Activated T-helper 1 cell treated with anti-CD3 and anti-CD28 coated beads, Interleukin-12 subunit alpha, Interleukin-12 subunit beta, Interleukin-2, Interleukin-4 antibody, amounts not matched to agents 30 ng/mL and 10 ng/mL and 1 ng/mL, durations not matched to agents 14 hours and 24 hours and 36 hours (primary cell): ENCODE results near the gene TNRC6A. TPM values are rescaled to one million over a fixed set of nuclear protein-coding genes. Genes with fewer than 3 reads are reported as not detected.
A peak's percentile ranks its signal among the peaks of the same experiment; 100 is the strongest.

Experiments
- DNase-seq: peaks from one replicate; pipeline ENCODE4 v3.0.0; 2021; ENCODE audit warnings: low spot score
- H3K27ac Mint-ChIP-seq: one replicate; pipeline ENCODE4 v1.8.0; 2021; ENCODE audit warnings: mild to moderate bottlenecking, mixed read lengths
- H3K27me3 Mint-ChIP-seq: one replicate; pipeline ENCODE4 v1.8.0; 2022; ENCODE audit warnings: mild to moderate bottlenecking, moderate library complexity, mixed read lengths; ENCODE audit not compliant: insufficient read depth
- H3K36me3 Mint-ChIP-seq: one replicate; pipeline ENCODE4 v1.8.0; 2021; ENCODE audit warnings: low read depth, mixed read lengths
- H3K4me1 Mint-ChIP-seq: one replicate; pipeline ENCODE4 v1.8.0; 2021; ENCODE audit warnings: low read depth, mixed read lengths
- H3K4me3 Mint-ChIP-seq: one replicate; pipeline ENCODE4 v1.8.0; 2021; ENCODE audit warnings: mild to moderate bottlenecking, moderate library complexity, mixed read lengths
- H3K9me3 Mint-ChIP-seq: one replicate; pipeline ENCODE4 v1.8.0; 2021; ENCODE audit warnings: mixed read lengths
- intact Hi-C: fragments of 100-400 bp; cut with micrococcal nuclease; formaldehyde crosslinking; loops from one replicate; pipeline ENCODE4 v1.15.1; 2024
- total RNA-seq: library from RNA; stranded (reverse); gene quantifications from 2 replicates; pipeline ENCODE4 v1.2.3, GENCODE V29; 2022

The TNRC6A gene
- total RNA-seq, 1 donor from 2014 or later, result 60.9 TPM

- Mint-ChIP-seq H3K27ac (no peak overlapping the region), H3K27me3 (no peaks in the 10 kb centered on the region), H3K9me3 (no peaks in the 10 kb centered on the region), H3K4me3 (no peak overlapping the region), H3K36me3 (peaks cover 30% of the 10 kb centered on the region), H3K4me1 (peaks cover 25% of the 10 kb centered on the region)
- DNase-seq, result no peak
- intact Hi-C loops, result no loop called here
These were observed 42.3 kb downstream of the TNRC6A start for GRCh38 chr16:24771779-24772157.

- Mint-ChIP-seq H3K4me1 (peaks cover 25% of the 10 kb centered on the region), H3K27me3 (no peaks in the 10 kb centered on the region), H3K4me3 (no peak overlapping the region), H3K36me3 (peaks cover 34% of the 10 kb centered on the region), H3K27ac (no peak overlapping the region), H3K9me3 (no peaks in the 10 kb centered on the region)
- intact Hi-C loops, result no loop called here
- DNase-seq, result no peak
These were observed 44.4 kb downstream of the TNRC6A start for GRCh38 chr16:24773771-24774427.

GRCh38 chr16:24774510-24774909 is 45.1 kb downstream of the TNRC6A start:
- intact Hi-C loops, result no loop called here
- no peak overlapping the region for H3K27ac Mint-ChIP-seq
- no peak overlapping the region for H3K4me3 Mint-ChIP-seq

DNA sequence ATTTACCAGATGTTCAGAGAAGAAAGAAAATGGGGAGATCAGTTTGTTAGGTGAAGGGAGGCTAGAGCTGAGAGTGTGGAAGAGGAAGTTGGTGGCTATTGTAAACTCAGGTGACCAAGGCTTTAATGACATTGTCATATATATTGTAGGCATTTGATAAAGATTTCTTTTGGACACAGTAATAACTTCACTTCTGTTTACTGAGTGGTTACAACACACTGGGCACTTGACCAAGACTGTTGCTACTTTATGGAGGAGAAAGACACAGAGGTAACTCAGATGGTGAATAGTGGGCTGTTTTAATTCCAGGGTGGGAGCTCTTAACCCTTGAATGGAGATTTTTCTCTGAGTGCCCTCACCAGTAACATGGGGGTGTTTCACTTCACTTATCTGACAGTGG is 46.0 kb downstream of the TNRC6A start:
- H3K27me3 Mint-ChIP-seq, result no peaks in the 10 kb centered on the region
- intact Hi-C loops, result no loop called here
- DNase-seq, result no peak
- peaks cover 13% of the 10 kb centered on the region for H3K4me1 Mint-ChIP-seq
- no peak overlapping the region for H3K4me3 Mint-ChIP-seq
- no peaks in the 10 kb centered on the region for H3K9me3 Mint-ChIP-seq
- H3K36me3 Mint-ChIP-seq, result peaks cover 37% of the 10 kb centered on the region
- H3K27ac Mint-ChIP-seq, result no peak overlapping the region

More at GRCh38 chr16:24774510-24774909, 45.1 kb downstream of the TNRC6A start:
- Mint-ChIP-seq H3K27me3 (no peaks in the 10 kb centered on the region), H3K4me1 (peaks cover 22% of the 10 kb centered on the region), H3K9me3 (no peaks in the 10 kb centered on the region), H3K36me3 (peaks cover 36% of the 10 kb centered on the region)
- no peak for DNase-seq

DNA sequence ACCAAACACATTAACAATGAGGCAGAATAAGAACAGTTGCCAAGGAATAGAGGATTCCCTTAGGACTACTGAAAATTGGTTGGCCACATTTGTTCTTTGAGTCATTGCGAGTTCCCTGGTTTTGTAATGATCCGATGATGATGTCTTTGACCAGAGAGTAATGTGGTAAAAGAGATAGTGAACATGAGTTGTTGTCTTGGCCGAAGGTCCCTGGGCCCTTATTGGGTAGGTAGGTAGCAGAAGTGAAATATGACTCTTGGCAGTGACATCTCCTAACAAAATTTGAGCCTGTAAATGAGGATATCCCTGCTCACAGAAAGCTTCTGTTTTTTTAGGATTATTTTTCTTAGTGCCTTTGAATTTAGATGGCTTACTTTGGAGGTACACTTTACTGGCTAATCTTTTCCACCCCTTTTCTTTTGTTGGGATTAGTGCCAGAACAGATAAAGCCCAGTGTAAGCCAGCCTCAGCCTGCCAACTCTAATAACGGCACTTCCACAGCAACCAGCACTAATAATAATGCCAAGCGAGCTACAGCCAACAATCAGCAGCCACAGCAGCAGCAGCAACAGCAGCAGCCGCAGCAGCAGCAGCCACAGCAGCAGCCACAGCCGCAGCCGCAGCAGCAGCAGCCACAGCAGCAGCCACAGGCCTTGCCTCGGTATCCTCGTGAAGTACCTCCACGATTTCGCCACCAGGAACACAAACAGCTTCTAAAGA is 47.2 kb downstream of the TNRC6A start:
- DNase-seq, result no peak
- Mint-ChIP-seq H3K9me3 (no peaks in the 10 kb centered on the region), H3K36me3 (peaks cover 44% of the 10 kb centered on the region), H3K4me3 (no peak overlapping the region), H3K27me3 (no peaks in the 10 kb centered on the region), H3K27ac (no peak overlapping the region), H3K4me1 (peaks cover 3% of the 10 kb centered on the region)
- intact Hi-C loops, result no loop called here

DNA sequence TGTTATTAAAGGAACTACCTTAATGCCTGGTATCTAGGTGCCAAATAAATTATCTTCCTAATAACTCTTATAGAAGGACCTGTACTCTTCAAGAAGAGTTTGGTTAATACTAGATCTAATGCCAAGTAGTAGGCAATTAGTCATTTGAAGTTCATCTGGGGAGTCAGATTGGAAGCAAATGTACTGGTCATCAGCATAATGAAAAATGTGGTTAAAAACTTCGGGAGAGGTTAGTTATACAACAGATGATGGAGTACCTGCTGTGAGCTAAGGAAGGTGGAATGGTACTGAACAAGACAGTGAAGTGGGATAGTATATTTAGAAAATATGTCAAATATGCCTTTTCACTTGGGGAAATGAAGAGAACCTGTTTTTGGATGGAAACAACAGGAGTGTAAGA is 49.2 kb downstream of the TNRC6A start:
- Mint-ChIP-seq H3K36me3 (peaks cover 43% of the 10 kb centered on the region), H3K27ac (no peak overlapping the region), H3K4me1 (no peaks in the 10 kb centered on the region)

GRCh38 chr16:24781256-24781655 is 51.8 kb downstream of the TNRC6A start:
- Mint-ChIP-seq H3K27me3 (no peaks in the 10 kb centered on the region), H3K4me3 (no peak overlapping the region), H3K9me3 (no peaks in the 10 kb centered on the region), H3K4me1 (no peaks in the 10 kb centered on the region), H3K27ac (no peak overlapping the region), H3K36me3 (peaks cover 45% of the 10 kb centered on the region)
- intact Hi-C loops, result no loop called here
- DNase-seq, result no peak

More for the DNA sequence above, 49.2 kb downstream of the TNRC6A start:
- no peaks in the 10 kb centered on the region for H3K27me3 Mint-ChIP-seq
- intact Hi-C loops, result no loop called here
- no peaks in the 10 kb centered on the region for H3K9me3 Mint-ChIP-seq
- H3K4me3 Mint-ChIP-seq, result no peak overlapping the region
- DNase-seq, result no peak

- H3K4me1 Mint-ChIP-seq, result no peaks in the 10 kb centered on the region
- H3K4me3 Mint-ChIP-seq, result no peak overlapping the region
- intact Hi-C loops, result no loop called here
- no peaks in the 10 kb centered on the region for H3K9me3 Mint-ChIP-seq
- no peaks in the 10 kb centered on the region for H3K27me3 Mint-ChIP-seq
- H3K27ac Mint-ChIP-seq, result no peak overlapping the region
- no peak for DNase-seq
- H3K36me3 Mint-ChIP-seq, result peaks cover 34% of the 10 kb centered on the region
These were observed 54.7 kb downstream of the TNRC6A start for GRCh38 chr16:24784121-24784520.

- no peak for DNase-seq
- Mint-ChIP-seq H3K27ac (no peak overlapping the region), H3K9me3 (no peaks in the 10 kb centered on the region), H3K27me3 (no peaks in the 10 kb centered on the region), H3K4me3 (no peak overlapping the region), H3K36me3 (peaks cover 39% of the 10 kb centered on the region), H3K4me1 (no peaks in the 10 kb centered on the region)
- intact Hi-C loops, result no loop called here
These were observed 60.4 kb downstream of the TNRC6A start for GRCh38 chr16:24789881-24790280.

DNA sequence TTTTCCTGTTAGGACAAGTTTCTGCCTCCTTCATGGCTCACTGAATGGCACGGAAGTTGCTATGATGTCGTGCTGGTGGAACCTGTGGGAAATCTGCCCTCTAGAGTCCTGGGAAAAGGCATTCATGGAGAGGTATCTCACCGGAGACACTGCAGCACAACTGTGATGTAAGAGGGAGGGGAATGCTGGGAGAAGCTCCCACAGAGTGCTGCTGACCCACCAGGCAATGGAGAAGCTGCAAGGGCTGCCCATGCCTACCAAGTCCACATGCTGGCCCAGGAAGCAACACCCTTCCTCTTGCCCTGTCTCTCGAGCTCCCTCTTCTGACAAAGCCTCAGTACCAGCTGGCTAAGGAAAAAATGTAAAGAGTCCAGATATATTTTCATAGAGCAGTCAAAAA is 71.1 kb downstream of the TNRC6A start:
- H3K36me3 Mint-ChIP-seq, result peaks cover 60% of the 10 kb centered on the region
- H3K27ac Mint-ChIP-seq, result no peak overlapping the region
- no peaks in the 10 kb centered on the region for H3K9me3 Mint-ChIP-seq
- no peaks in the 10 kb centered on the region for H3K27me3 Mint-ChIP-seq
- intact Hi-C loops, result loop anchor here (5.0 kb wide), 1 partner anchor 283 kb away; no protein-coding TSS in a partner anchor
- no peaks in the 10 kb centered on the region for H3K4me1 Mint-ChIP-seq
- no peak for DNase-seq
- no peak overlapping the region for H3K4me3 Mint-ChIP-seq

GRCh38 chr16:24801761-24802302 is 72.4 kb downstream of the TNRC6A start:
- no peak overlapping the region for H3K4me3 Mint-ChIP-seq
- peaks cover 66% of the 10 kb centered on the region for H3K36me3 Mint-ChIP-seq
- H3K27ac Mint-ChIP-seq, result peak overlapping the region; percentile 1
- no peaks in the 10 kb centered on the region for H3K27me3 Mint-ChIP-seq
- DNase-seq, result no peak
- no peaks in the 10 kb centered on the region for H3K4me1 Mint-ChIP-seq
- intact Hi-C loops, result loop anchor here (5.0 kb wide), 1 partner anchor 285 kb away; no protein-coding TSS in a partner anchor
- no peaks in the 10 kb centered on the region for H3K9me3 Mint-ChIP-seq

- H3K9me3 Mint-ChIP-seq, result no peaks in the 10 kb centered on the region
- DNase-seq, result no peak
- no peaks in the 10 kb centered on the region for H3K27me3 Mint-ChIP-seq
- no peaks in the 10 kb centered on the region for H3K4me1 Mint-ChIP-seq
- intact Hi-C loops, result loop anchor here (5.0 kb wide), 1 partner anchor 243 kb away; no protein-coding TSS in a partner anchor
- no peak overlapping the region for H3K4me3 Mint-ChIP-seq
- H3K27ac Mint-ChIP-seq, result no peak overlapping the region
- peaks cover 59% of the 10 kb centered on the region for H3K36me3 Mint-ChIP-seq
These were observed 76.0 kb downstream of the TNRC6A start for GRCh38 chr16:24805484-24805883.

DNA sequence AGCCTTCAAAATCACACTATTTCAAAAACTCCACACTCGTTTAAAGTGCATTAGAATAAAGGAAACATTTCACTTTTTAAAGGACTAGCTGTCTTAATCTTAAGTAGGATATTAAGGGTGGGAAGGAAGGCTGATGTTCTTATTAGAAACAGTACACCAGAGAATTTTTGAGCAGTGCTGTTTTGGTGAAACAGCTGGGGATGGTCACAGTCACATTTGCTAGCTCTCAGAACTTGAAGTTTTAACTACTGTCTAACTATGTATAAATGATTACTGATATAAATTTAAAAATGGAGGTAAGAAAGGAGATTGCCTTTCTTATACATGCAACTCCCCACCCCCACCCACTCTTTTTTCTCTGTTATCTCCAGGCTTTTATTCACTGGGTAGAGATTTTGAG is 77.8 kb downstream of the TNRC6A start:
- no peaks in the 10 kb centered on the region for H3K4me1 Mint-ChIP-seq
- H3K27me3 Mint-ChIP-seq, result no peaks in the 10 kb centered on the region
- DNase-seq, result no peak
- peaks cover 59% of the 10 kb centered on the region for H3K36me3 Mint-ChIP-seq
- H3K9me3 Mint-ChIP-seq, result no peaks in the 10 kb centered on the region
- H3K4me3 Mint-ChIP-seq, result no peak overlapping the region
- H3K27ac Mint-ChIP-seq, result no peak overlapping the region
- intact Hi-C loops, result loop anchor here (5.0 kb wide), 1 partner anchor 245 kb away; no protein-coding TSS in a partner anchor
